BJ (cell line): ENCODE data around the gene KIF16B. TPM values are rescaled to one million over a fixed set of nuclear protein-coding genes. Genes with fewer than 3 reads are reported as not detected.

Source experiments
- CTCF ChIA-PET: fragments of 350-600 bp; formaldehyde crosslinking; extraction: SDS; loops from one replicate; lab custom pipeline; 2021; ENCODE audit warnings: antibody characterized with exemption, inconsistent platforms; lab: Yijun Ruan, JAX
- POLR2A ChIA-PET: fragments of 300-600 bp; sonication (Branson Sonifier 250); formaldehyde crosslinking; extraction: SDS; loops from one replicate; lab custom pipeline; 2021; ENCODE audit warnings: antibody characterized with exemption; lab: Charles Lee
- DNase-seq: peaks from one replicate; pipeline ENCODE4 v3.0.0-alpha.2; 2011; ENCODE audit warnings: low read depth
- H3K27me3 ChIP-seq: 2 replicates; pipeline ENCODE4 v1.6.0; 2011; ENCODE audit warnings: low read length; ENCODE audit not compliant: control insufficient read depth, insufficient read depth
- H3K36me3 ChIP-seq: 2 replicates; pipeline ENCODE4 v1.5.1; 2011; ENCODE audit warnings: low read length; ENCODE audit not compliant: control insufficient read depth, insufficient read depth
- H3K4me3 ChIP-seq: 2 replicates; pipeline ENCODE4 v1.5.1; 2011; ENCODE audit warnings: low read depth, mild to moderate bottlenecking, control low read depth, low read length
- polyA plus RNA-seq: library from polyadenylated mRNA; depleted of rRNA; stranded (reverse); fragments of >200 nt; gene quantifications from 2 replicates; pipeline ENCODE4 v1.2.3, GENCODE V29; 2011
- TF ChIP-seq, protein P1 (sequence below): IDR thresholded peaks from 2 replicates; pipeline ENCODE4 v1.5.1; 2011; ENCODE audit warnings: low read depth, mild to moderate bottlenecking, control low read depth, inconsistent platforms, low read length, moderate library complexity; ENCODE audit not compliant: insufficient read depth

Gene KIF16B
- polyA plus RNA-seq, 1 experiment, result 3.2 TPM

- CTCF ChIA-PET, result no interaction called here
- POLR2A ChIA-PET, result no interaction called here
- H3K4me3 ChIP-seq, result no peak overlapping the region
- no peaks in the 10 kb centered on the region for H3K27me3 ChIP-seq
- TF ChIP-seq, protein P1, sequence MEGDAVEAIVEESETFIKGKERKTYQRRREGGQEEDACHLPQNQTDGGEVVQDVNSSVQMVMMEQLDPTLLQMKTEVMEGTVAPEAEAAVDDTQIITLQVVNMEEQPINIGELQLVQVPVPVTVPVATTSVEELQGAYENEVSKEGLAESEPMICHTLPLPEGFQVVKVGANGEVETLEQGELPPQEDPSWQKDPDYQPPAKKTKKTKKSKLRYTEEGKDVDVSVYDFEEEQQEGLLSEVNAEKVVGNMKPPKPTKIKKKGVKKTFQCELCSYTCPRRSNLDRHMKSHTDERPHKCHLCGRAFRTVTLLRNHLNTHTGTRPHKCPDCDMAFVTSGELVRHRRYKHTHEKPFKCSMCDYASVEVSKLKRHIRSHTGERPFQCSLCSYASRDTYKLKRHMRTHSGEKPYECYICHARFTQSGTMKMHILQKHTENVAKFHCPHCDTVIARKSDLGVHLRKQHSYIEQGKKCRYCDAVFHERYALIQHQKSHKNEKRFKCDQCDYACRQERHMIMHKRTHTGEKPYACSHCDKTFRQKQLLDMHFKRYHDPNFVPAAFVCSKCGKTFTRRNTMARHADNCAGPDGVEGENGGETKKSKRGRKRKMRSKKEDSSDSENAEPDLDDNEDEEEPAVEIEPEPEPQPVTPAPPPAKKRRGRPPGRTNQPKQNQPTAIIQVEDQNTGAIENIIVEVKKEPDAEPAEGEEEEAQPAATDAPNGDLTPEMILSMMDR, result no peak
- DNase-seq, result no peak
- H3K36me3 ChIP-seq, result no peaks in the 10 kb centered on the region
Measured at GRCh38 chr20:16316513-16316912, 256.7 kb downstream of the KIF16B start.

DNA sequence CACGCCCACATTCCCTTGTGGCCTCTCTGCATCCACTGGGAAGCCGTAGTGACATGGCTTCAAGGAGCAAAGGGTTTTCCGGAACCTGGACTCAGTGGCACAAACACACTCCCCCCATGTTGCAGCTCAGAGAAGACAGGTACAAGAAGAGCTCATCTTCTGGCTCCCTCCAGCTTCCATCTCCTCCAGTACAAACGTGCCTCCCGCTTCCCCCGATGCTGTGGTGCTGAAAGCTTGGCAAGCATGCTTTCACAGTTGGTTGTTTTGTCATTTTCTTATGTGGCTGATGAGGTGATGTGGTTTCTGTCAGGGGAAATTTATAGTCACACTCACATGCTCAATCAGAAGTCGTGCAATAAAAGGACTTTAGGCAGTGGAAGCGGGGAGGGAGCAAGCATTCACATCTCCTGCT, 258.5 kb downstream of the KIF16B start:
- ChIA-PET CTCF (interaction anchor here (1.5 kb wide), 1 partner anchor 8 kb away, joined by 6 read pairs; no protein-coding TSS in a partner anchor), POLR2A (no interaction called here)
- H3K36me3 ChIP-seq, result no peaks in the 10 kb centered on the region
- no peak overlapping the region for H3K4me3 ChIP-seq
- no peak for DNase-seq
- H3K27me3 ChIP-seq, result no peaks in the 10 kb centered on the region
- TF ChIP-seq, protein P1, result no peak

GRCh38 chr20:16314320-16314719, 258.9 kb downstream of the KIF16B start:
- TF ChIP-seq, protein P1, result no peak
- H3K27me3 ChIP-seq, result no peaks in the 10 kb centered on the region
- H3K4me3 ChIP-seq, result no peak overlapping the region
- H3K36me3 ChIP-seq, result no peaks in the 10 kb centered on the region
- no peak for DNase-seq
- ChIA-PET POLR2A (no interaction called here), CTCF (no interaction called here)

- TF ChIP-seq, protein P1, result no peak
- no peak for DNase-seq
- ChIA-PET POLR2A (no interaction called here), CTCF (no interaction called here)
- Histone ChIP-seq H3K4me3 (no peak overlapping the region), H3K27me3 (no peaks in the 10 kb centered on the region), H3K36me3 (no peaks in the 10 kb centered on the region)
Measured at GRCh38 chr20:16313917-16314316, 259.3 kb downstream of the KIF16B start.

DNA sequence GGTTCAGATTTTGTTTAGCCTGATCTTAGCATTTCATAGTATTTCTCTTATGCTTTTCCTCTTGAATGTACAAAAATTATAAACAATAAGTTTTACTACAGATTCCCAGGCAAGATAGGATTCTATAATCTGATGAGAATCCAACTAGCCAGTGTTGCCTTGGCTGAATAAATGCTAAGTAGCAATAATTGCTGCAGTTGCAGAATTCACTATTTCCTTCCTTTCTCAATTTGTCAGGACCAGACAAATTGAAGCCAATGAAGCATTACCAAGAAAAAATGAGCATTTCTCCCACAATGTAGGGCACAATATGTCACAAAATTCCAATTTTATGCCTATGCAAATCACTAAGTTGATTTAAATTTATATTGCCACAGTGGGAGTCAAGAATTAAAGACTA, 260.2 kb downstream of the KIF16B start:
- H3K4me3 ChIP-seq, result no peak overlapping the region
- POLR2A ChIA-PET, result no interaction called here

More for the DNA sequence above, 260.2 kb downstream of the KIF16B start:
- no peaks in the 10 kb centered on the region for H3K36me3 ChIP-seq
- no peaks in the 10 kb centered on the region for H3K27me3 ChIP-seq
- TF ChIP-seq, protein P1, result no peak
- CTCF ChIA-PET, result no interaction called here
- DNase-seq, result no peak
